Panc1 (cell line): ENCODE results near the gene MIPEP.

ENCODE experiments used
- POLR2AphosphoS5 ChIP-seq: IDR thresholded peaks from 2 replicates; pipeline ENCODE4 v1.6.1; 2012; ENCODE audit warnings: mild to moderate bottlenecking, low read depth, low read length, moderate library complexity
- REST ChIP-seq, 2 experiments: IDR thresholded peaks; 2 replicates each; pipeline ENCODE4 v1.6.1; 2011 to 2012; ENCODE audit warnings: low read depth in 2 of 2, control low read depth in 1 of 2, low read length in 1 of 2, mild to moderate bottlenecking in 1 of 2, moderate library complexity in 1 of 2; ENCODE audit not compliant: insufficient read depth in 1 of 2
- TF ChIP-seq, protein P1 (sequence below): fragments of 450-650 bp; IDR thresholded peaks from 2 replicates; pipeline ENCODE4 v1.5.1; 2017; ENCODE audit warnings: mild to moderate bottlenecking

GRCh38 chr13:23683084-23683483 is 206.1 kb downstream of the MIPEP start:
- no peak for TF ChIP-seq REST (IDR thresholded peaks at IDR 0.05; ENCODE audit: insufficient read depth in 1 of 2, low read depth in 2 of 2, low read length in 1 of 2)
- TF ChIP-seq, protein P1, sequence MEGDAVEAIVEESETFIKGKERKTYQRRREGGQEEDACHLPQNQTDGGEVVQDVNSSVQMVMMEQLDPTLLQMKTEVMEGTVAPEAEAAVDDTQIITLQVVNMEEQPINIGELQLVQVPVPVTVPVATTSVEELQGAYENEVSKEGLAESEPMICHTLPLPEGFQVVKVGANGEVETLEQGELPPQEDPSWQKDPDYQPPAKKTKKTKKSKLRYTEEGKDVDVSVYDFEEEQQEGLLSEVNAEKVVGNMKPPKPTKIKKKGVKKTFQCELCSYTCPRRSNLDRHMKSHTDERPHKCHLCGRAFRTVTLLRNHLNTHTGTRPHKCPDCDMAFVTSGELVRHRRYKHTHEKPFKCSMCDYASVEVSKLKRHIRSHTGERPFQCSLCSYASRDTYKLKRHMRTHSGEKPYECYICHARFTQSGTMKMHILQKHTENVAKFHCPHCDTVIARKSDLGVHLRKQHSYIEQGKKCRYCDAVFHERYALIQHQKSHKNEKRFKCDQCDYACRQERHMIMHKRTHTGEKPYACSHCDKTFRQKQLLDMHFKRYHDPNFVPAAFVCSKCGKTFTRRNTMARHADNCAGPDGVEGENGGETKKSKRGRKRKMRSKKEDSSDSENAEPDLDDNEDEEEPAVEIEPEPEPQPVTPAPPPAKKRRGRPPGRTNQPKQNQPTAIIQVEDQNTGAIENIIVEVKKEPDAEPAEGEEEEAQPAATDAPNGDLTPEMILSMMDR = no peak
- no peak for TF ChIP-seq POLR2AphosphoS5
